GM18867 (cell line): ENCODE results near the gene RAB3B.
"Not testable (repeated sequence)": the region's sequence is repeated elsewhere in the genome, so short reads cannot be mapped to it uniquely, and the experiment has no call there.

Source experiments
- ATAC-seq: cut with Tn5 transposase; IDR thresholded peaks from one replicate; pipeline ENCODE4 v1.9.1; 2021; ENCODE audit warnings: mild to moderate bottlenecking, moderate library complexity; ENCODE audit not compliant: unreplicated experiment

Gene RAB3B

GRCh38 chr1:51989582-51990477, 670 bp downstream of the RAB3B start:
- no peak for ATAC-seq

- no peak for ATAC-seq
Observed at GRCh38 chr1:51988254-51988653, 2.2 kb downstream of the RAB3B start.

- no peak for ATAC-seq
Observed at GRCh38 chr1:51986718-51987117, 3.8 kb downstream of the RAB3B start.

- ATAC-seq = no peak
Observed at GRCh38 chr1:51982161-51982560, 8.3 kb downstream of the RAB3B start.

GRCh38 chr1:51981555-51981954, 8.9 kb downstream of the RAB3B start:
- ATAC-seq = no peak

GRCh38 chr1:51978099-51978498, 12.4 kb downstream of the RAB3B start:
- no peak for ATAC-seq

GRCh38 chr1:51976846-51977602, 13.5 kb downstream of the RAB3B start:
- ATAC-seq = no peak

- ATAC-seq = no peak
Observed at GRCh38 chr1:51973587-51974474, 16.7 kb downstream of the RAB3B start.

GRCh38 chr1:51969038-51969705, 21.3 kb downstream of the RAB3B start:
- no peak for ATAC-seq

- ATAC-seq = no peak
Observed at GRCh38 chr1:51968632-51969031, 21.9 kb downstream of the RAB3B start.

- ATAC-seq = not testable (repeated sequence)
Observed at GRCh38 chr1:51967213-51967791, 23.2 kb downstream of the RAB3B start.

GRCh38 chr1:51966559-51966958, 23.9 kb downstream of the RAB3B start:
- no peak for ATAC-seq

- no peak for ATAC-seq
Observed at GRCh38 chr1:51964309-51964696, 26.2 kb downstream of the RAB3B start.

- ATAC-seq = no peak
Observed at GRCh38 chr1:51963592-51964308, 26.8 kb downstream of the RAB3B start.

- no peak for ATAC-seq
Observed at GRCh38 chr1:51962486-51963356, 27.8 kb downstream of the RAB3B start.

- ATAC-seq = no peak
Observed at GRCh38 chr1:51961954-51962353, 28.5 kb downstream of the RAB3B start.

GRCh38 chr1:51961231-51961630, 29.3 kb downstream of the RAB3B start:
- no peak for ATAC-seq

- ATAC-seq = no peak
Observed at GRCh38 chr1:51960262-51960661, 30.2 kb downstream of the RAB3B start.

- no peak for ATAC-seq
Observed at GRCh38 chr1:51958824-51959223, 31.7 kb downstream of the RAB3B start.
